IPS-15b (cell line): ENCODE measurements around the gene ARHGEF40.
"Not testable (repeated sequence)": the region's sequence is repeated elsewhere in the genome, so short reads cannot be mapped to it uniquely, and the experiment has no call there.

Experiments
- H3K27me3 ChIP-seq: one replicate; pipeline ENCODE4 v1.6.1; 2013; ENCODE audit warnings: low read length; ENCODE audit not compliant: control insufficient read depth, insufficient read depth
- H3K36me3 ChIP-seq: one replicate; pipeline ENCODE4 v1.6.1; 2013; ENCODE audit warnings: low read length; ENCODE audit not compliant: control insufficient read depth, insufficient read depth
- H3K4me1 ChIP-seq: one replicate; pipeline ENCODE4 v1.6.1; 2013; ENCODE audit warnings: mild to moderate bottlenecking, low read length; ENCODE audit not compliant: control insufficient read depth, insufficient read depth
- H3K4me3 ChIP-seq: one replicate; pipeline ENCODE4 v1.5.1; 2013; ENCODE audit warnings: low read depth, low read length
- H3K9ac ChIP-seq: one replicate; pipeline ENCODE4 v1.6.1; 2013; ENCODE audit warnings: low read depth, mild to moderate bottlenecking, low read length
- H3K9me3 ChIP-seq: one replicate; pipeline ENCODE4 v1.6.1; 2013; ENCODE audit warnings: mild to moderate bottlenecking, low read length; ENCODE audit not compliant: control insufficient read depth, insufficient read depth

ARHGEF40 gene

DNA sequence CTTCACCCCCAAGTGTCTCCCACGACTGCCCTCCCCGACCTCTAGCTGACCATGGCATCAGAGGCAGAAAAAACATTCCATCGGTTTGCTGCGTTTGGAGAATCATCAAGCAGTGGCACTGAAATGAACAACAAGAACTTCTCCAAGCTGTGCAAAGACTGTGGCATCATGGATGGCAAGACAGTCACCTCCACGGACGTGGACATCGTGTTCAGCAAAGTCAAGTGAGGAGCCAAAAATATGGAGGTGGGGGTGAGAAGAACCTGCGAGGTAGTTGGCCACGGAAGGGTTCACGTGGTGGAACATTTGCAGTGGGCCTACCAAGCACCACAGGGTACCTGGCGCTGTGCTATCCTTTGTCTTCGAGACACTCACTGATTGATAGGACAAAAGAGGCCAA is 39.6 kb upstream of the ARHGEF40 start:
- no peaks in the 10 kb centered on the region for H3K36me3 ChIP-seq
- peaks cover 23% of the 10 kb centered on the region for H3K27me3 ChIP-seq
- no peaks in the 10 kb centered on the region for H3K9me3 ChIP-seq
- H3K4me3 ChIP-seq, result no peak overlapping the region
- H3K9ac ChIP-seq, result no peak overlapping the region
- peaks cover 12% of the 10 kb centered on the region for H3K4me1 ChIP-seq

DNA sequence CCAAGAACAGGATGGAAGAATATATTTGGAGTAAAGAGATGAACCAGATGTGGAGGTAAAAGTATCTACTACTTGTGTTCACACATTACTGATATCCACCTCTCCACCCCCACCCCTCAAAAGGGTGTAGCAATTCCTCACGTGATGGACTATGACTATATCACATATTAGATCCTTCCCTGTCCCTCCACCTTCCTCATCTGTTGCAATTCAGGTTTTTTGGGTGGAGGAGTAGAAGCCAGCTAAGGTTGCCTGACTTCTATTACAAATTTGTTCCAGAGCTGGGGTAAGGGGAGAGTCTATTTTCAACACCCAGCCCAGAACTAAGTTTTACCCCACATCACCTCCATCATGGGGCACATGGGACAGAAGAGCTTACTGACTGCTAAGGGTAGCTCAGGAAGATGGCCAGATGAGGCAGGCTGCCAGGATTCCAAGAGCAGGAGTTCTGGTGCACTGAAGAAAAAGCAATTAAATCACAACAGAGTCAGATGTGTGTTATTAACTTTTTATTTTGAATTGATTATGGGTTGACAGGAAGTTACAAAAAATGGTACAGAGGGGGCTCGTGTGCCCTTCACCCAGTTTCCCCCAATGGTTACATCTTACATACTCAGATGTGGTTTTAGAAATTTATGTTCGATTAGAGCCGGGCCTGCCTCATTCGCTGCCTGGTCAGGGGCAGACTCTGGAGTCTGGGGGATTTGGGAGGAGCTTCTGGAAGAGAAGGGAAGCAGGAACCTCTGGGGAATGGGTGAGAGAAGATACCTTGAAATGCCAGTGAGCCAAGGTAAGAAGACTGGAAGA is 37.6 kb upstream of the ARHGEF40 start:
- H3K4me1 ChIP-seq, result peaks cover under 1% of the 10 kb centered on the region
- no peaks in the 10 kb centered on the region for H3K36me3 ChIP-seq
- H3K4me3 ChIP-seq, result no peak overlapping the region
- no peaks in the 10 kb centered on the region for H3K9me3 ChIP-seq
- H3K27me3 ChIP-seq, result peaks cover 15% of the 10 kb centered on the region
- H3K9ac ChIP-seq, result no peak overlapping the region

DNA sequence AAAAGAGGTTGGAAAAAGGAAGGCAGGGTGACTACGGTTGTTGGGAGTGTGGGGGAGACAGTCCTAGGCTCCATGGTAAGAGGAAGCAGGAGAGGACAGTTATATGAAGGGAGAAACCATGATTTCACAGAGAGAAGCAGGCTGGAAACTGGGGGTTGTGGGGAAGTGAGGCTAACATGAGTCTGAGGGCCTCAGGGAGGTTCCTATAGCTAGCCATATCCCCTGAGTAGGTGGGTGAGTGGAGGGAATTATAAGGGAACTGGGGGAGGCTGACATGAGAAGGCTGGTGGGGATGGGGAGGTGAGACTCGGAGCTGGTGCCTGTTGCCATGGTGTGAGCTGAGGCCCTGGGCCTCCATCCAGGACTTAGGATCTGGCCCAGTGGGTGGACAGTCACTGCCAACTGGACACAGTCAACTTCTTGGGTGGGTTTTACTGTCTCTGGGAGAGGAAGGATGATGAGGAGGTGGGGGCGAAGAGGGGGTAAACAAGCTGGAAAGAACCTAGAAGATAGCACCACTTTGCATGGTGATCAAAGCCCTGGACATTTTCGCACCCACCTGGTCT is 36.9 kb upstream of the ARHGEF40 start:
- Histone ChIP-seq H3K9ac (no peak overlapping the region), H3K4me1 (no peaks in the 10 kb centered on the region), H3K36me3 (no peaks in the 10 kb centered on the region), H3K4me3 (no peak overlapping the region), H3K27me3 (peaks cover 10% of the 10 kb centered on the region), H3K9me3 (no peaks in the 10 kb centered on the region)

DNA sequence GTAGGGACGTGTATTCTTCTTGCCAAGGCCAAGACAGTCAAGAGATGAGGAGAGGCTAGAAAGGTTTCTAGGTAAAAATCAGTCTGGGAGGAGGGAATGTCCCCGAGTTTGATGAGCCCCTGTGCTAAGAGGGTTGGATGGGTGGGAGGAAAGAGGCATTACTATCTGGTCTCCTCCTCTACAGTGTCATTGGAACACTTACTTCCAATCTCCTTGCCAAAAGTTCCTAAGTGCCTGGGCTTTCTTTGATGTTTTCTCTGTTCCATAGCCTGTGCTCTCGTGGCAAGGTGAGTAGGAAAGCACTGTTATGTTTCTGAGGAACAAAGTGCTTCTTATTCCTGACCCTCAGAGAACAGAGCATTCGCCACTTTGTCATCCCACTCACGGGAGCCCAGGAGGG is 35.4 kb upstream of the ARHGEF40 start, which contains the start of gene RNASE13:
Gene RNASE13, minus strand, starts transcription at position 101 of the 400 bp plus-strand sequence. CDS start 519 bp downstream, outside the sequence.
- no peak within 1 kb of the TSS for H3K4me3 ChIP-seq
- H3K27me3 ChIP-seq, result peaks cover 10% of the 10 kb centered on the region
- peaks cover 11% of the 10 kb centered on the region for H3K4me1 ChIP-seq
- H3K9ac ChIP-seq, result no peak within 1 kb of the TSS
- H3K36me3 ChIP-seq, result no peaks in the 10 kb centered on the region
- H3K9me3 ChIP-seq, result no peaks in the 10 kb centered on the region

DNA sequence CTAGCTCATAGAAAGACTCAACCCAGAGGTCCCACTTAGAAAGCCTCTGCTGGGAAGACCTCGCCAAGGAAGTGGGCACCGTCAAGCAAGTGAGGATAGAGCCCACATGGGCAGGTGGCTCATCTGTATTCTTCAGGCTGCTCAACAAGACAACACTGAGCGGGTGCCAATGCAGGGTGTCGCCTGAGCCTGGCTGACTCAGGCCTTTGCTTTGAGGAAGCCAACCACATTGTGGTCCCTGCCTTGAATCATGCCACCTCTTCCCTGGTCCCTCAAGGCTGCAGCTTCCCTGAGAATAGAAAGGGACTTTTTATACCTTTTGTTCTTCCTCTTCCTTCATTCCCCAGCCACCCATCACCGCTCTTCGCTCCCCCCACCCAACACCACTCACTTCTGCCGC is 33.4 kb upstream of the ARHGEF40 start:
- Histone ChIP-seq H3K4me1 (peaks cover 13% of the 10 kb centered on the region), H3K9ac (no peak overlapping the region), H3K4me3 (no peak overlapping the region), H3K36me3 (no peaks in the 10 kb centered on the region), H3K27me3 (peaks cover 5% of the 10 kb centered on the region), H3K9me3 (no peaks in the 10 kb centered on the region)

DNA sequence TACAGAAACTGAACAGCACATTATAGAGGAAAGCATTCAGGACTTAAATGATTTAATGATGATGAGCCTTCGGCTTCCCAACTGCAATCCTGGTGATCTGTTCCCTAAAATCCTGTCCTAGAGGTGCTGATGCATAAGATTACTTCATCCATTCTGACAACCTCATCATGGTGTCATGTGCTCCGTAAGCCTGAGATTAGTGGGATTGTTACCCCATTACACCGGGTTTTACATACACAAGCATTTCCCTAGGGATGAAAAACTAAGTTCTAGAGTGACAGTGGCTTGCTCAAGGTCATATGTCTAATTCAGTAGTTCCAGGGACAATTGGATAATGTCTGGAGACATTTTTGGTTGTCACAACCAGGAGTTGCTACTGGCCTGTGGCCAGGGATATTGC is 32.9 kb upstream of the ARHGEF40 start:
- Histone ChIP-seq H3K27me3 (peaks cover 5% of the 10 kb centered on the region), H3K9me3 (no peaks in the 10 kb centered on the region), H3K4me1 (peaks cover 13% of the 10 kb centered on the region), H3K9ac (no peak overlapping the region), H3K4me3 (no peak overlapping the region), H3K36me3 (no peaks in the 10 kb centered on the region)

DNA sequence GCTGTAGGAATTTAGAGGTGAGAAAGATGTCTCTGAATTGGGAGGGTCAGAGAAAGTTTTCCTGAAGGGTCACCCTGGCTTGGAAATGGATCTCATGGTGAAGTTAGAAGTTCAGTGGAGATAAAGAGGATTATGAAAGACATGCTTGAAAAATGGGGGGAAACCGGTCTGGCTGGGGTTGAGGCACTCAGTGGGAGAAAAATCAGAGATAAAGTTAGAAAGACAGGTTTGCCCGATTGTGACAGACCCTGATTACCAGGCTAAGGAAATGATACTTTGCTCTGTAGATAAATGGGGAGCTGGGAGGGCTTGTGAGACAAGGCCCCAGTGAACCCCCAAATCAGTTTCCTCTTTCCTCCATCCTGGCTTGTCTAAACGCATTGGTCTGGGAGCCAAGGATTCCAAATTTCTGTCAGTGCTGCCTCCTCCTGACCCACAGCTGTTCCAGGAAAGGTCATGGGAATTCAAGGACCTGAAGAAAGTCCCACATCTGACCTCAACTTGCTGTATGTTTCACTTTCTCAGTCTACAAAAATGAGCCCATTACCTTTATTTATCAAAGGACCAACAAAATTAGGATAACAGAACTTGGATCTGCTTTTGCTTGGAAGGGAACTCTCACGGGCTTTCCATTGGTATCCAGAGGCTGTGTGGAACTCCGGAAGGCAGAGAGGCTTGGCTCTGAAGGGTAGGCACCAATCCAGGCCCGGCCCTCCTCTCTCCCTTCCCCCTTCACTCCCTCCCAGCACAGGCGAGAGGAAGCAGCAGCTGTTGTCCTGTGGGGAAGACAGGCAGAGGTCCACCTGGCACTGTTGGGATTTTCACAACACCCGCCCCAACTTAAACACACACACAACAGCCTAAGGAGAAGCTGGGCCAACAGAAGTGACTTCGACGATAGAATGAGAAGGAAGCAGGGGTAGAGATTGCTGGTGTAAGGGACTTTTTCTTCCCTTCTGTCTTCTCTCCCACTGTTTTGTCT is 31.4 kb upstream of the ARHGEF40 start:
- no peak overlapping the region for H3K9ac ChIP-seq
- H3K27me3 ChIP-seq, result no peaks in the 10 kb centered on the region
- peaks cover 13% of the 10 kb centered on the region for H3K4me1 ChIP-seq
- H3K36me3 ChIP-seq, result no peaks in the 10 kb centered on the region
- H3K9me3 ChIP-seq, result no peaks in the 10 kb centered on the region
- no peak overlapping the region for H3K4me3 ChIP-seq

DNA sequence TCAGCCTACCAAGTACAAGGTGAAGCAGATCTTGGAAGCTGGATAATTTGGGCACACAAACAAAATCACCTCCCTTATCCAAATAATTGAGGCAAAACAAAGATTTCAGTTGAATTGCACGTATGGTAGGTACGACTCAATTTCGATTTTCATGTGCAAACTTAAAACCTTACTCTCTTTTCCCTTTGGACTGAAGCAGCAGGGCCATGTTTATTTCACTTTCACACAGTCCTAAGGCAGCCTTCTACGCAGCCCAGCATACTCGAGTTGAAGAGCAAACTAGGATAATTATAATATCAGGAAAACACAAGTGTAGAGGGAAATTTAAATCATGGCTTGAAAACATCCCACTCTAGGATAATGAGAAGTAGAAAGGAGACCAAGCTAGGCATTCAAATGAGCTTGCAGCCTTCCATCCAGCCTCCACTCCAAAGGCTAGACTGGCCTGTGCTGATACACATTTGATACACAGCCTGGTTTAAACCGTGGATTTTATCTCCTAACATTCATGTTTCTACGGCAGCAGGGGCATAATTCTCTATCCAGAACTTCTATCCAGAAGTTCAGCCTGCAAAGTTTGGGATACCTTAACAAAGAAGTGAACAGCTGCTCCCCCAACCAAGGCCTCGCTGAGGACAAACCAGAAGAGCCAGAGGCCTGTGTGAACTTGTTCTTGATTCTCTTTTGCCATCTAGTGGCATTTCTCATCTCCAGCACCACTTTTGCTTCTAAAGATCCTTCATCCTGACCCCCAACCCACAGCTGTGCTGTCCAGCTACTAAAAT is 30.3 kb upstream of the ARHGEF40 start:
- Histone ChIP-seq H3K27me3 (no peaks in the 10 kb centered on the region), H3K36me3 (no peaks in the 10 kb centered on the region), H3K9me3 (no peaks in the 10 kb centered on the region), H3K4me1 (peaks cover 13% of the 10 kb centered on the region), H3K9ac (no peak overlapping the region), H3K4me3 (no peak overlapping the region)

DNA sequence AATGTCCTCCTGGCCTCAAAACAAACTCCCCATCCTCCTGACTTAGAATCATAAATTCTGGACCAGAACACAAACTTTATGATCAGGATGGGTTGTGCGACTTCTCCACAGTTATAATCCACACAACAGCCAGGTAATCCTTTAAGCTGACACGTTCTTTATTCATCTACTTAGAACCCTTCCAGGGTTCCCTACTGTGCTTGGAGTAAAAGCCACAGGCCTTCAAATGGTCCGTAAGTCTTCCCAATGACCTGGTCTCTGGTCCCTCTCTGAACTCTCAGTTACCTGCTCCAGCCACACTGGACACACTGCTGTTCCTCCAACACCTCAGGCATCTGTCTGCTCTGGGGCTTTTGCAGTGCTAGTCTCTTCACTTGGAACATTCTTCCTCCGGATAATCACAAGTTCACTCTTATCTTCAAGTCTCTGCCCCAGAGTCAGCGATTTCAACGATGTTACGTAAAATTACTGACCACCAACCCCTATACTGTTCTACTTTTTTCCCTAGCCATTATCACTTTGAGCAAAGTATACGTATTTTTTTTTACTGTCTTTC is 29.7 kb upstream of the ARHGEF40 start:
- Histone ChIP-seq H3K36me3 (no peaks in the 10 kb centered on the region), H3K4me1 (peaks cover 13% of the 10 kb centered on the region), H3K27me3 (no peaks in the 10 kb centered on the region), H3K4me3 (no peak overlapping the region), H3K9me3 (no peaks in the 10 kb centered on the region), H3K9ac (no peak overlapping the region)

DNA sequence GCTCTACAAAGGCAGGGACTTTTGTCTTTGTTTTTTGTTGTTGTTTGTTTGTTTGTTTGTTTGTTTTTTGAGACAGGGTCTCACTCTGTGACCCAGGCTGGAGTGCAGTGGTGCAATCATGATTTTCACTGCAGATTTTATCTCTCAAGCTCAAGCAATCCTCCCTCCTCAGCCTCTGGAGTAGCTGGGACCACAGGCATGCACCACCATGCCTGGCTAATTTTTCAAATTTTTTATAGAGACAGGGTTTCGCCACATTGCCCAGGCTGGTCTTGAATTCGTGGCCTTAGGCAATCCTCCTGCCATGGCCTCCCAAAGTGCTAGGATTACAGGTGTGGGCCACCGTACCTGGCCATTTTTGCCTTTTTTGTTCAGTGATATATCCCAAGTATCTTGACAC is 29.2 kb upstream of the ARHGEF40 start:
- not testable (repeated sequence) for H3K36me3 ChIP-seq, H3K9me3 ChIP-seq, H3K9ac ChIP-seq, H3K27me3 ChIP-seq, H3K4me3 ChIP-seq
- peaks cover 13% of the 10 kb centered on the region for H3K4me1 ChIP-seq
